HG02943 (cell line): Measurements from ENCODE around the gene LPIN3.

ENCODE experiments used
- ATAC-seq: cut with Tn5 transposase; IDR thresholded peaks from one replicate; pipeline ENCODE4 v1.9.1; 2021; ENCODE audit warnings: mild to moderate bottlenecking, low read depth, moderate library complexity; ENCODE audit not compliant: unreplicated experiment

LPIN3 gene

DNA sequence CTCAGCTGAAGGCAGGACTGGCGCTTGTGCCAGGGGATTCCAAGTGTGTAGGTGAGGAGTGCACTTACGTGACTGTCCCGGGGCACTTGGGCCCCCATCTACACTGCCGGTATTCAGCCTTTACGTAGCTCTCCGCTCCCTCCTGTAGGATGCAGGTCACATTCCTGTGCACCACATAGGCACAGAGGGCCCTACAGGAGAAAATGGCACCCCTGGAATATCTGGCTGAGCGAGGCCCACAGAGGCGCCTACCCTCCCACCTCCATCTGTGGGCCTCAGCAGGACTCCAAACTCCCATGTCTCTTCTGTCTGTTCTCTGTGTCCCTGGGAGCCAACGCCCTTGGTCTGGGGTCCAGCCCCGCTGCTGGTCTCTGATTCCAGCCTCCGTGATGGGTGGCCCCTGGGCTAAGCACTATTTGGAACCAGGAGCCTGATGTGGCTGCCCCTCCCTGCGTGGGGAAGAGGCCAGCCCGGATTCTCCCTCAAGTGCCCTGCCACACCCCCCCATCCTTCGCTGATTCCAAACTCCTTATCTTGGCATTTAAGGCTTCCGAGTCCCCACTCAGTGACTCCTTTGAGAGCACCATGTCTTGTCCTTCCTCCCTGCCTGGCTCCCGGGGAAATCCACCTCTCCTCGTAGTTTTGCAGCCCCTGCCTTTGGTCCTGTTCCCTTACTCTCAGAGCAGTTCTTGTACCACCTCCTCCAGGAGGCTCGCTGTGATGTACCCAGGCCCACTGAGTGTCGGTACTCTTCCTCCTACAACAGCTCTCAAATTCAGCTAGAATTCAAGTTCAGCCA, 24.5 kb downstream of the LPIN3 start:
- no peak for ATAC-seq

DNA sequence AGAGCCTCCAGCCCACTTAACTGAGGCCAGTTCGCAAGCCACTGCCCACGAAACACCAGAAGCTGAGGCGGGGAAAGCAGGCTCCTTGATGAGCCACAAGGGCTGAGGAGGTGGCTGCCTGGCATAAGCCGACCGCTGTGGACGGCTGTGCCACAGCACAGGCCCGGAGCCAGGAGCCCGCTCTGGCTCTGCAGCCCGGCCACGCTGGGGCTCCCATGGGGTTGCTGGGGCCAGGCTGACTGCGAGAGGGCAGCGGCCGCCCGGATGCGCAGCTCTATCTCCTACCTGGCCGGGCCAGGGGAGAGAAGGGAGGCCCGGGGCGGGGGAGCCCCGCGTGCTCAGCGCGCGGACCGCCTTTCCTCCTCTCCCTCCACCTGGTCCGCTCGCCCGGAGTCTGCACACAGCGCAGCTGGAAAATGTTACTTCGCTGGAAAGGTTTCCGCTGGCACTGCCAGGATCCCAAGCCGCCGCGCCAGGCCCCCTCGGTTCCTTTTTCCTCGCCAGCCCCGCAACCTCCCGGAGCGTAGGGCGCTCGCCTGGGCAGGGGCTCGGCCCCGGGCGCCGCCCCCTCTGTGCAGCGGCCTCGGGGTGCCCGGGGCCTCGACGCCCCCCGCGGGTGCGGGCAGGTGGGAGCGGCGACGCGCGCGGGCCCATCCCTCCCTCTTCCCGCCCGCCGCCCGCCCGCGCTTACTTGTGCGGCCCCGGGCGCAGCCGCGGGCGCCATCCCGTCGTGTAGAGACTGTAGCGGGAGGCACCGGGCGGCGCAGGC, 25.3 kb downstream of the LPIN3 start:
- ATAC-seq = no peak

DNA sequence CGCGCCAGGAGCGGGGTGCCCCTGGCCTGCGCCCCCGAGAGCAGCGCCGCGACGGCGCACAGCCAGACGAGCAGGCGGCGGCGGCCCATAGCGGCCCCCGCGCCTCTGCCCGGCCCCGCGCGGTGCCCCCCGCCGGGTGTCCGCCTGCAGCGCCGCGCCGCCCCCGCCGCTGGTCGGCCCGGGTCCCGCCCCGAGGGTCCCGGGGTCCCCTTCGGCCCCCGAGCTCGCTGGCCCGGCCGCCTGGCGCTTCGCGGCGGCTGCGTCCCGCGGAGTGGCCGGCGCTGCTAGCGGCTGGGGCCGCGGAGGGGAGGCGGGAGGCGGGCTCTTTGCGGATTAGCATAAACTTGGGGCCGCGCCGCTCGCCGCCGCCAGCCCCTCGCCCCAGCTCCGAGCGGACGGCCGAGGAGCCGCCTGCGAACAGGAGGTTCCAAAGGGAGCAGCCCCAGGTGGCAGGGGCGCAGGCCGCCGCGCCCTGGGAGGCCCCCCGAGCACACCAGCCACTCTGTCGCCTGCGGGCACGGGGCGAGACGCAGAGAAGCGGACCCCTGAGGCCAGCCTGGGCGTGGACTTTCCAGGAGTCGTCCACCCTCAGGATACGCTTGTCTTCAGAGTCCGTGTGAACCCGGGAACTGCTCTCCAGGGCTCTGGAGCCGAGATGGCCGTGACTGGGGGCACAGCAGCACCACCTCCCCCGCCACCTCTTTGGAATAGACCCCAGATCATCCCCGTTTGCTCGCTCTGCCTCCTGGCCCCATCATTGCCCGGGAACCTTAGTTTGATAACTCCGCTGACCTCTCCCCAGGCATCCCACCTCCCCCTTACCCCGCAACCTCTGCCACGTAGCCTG, 26.1 kb downstream of the LPIN3 start, which contains the start of gene EMILIN3:
Gene EMILIN3 (minus strand): TSS at position 273 of the 847 bp plus-strand sequence. CDS start 184 bp downstream, at position 89.
- ATAC-seq = no peak

DNA sequence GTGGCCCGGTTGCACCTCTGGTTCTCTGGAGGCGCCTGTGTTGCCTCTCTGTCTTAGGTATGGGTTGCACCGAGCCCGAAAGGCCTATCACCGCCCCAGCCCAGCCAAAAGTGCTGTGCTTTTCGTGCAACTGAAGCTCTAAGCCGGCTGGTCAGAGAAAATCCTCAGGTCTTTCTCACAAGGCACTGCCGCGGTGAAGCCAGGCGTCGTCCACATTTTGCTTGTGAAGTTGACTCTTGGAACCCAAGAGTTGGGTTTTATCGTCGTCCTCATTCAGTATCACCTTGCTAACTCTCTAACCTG, 26.7 kb downstream of the LPIN3 start:
- no peak for ATAC-seq

DNA sequence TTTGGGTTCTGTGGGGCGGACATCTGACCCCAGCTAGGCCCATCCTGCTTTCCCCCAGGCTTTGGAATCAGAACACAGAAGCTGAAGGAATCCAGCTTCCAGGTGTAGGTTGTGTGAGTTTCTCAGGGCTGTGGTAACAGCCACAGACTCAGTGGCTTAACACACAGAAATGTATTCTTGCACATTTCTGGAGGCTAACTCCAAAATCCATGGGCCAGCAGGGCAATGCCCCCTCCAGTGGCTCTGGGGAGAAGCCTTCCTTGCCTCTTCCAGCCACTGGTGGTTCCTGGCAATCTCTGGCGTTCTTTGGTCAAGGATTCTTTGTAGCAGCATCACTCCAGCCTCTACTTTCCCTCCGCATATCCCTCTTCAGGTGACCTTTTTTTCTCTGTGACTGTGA, 27.3 kb downstream of the LPIN3 start:
- no peak for ATAC-seq

DNA sequence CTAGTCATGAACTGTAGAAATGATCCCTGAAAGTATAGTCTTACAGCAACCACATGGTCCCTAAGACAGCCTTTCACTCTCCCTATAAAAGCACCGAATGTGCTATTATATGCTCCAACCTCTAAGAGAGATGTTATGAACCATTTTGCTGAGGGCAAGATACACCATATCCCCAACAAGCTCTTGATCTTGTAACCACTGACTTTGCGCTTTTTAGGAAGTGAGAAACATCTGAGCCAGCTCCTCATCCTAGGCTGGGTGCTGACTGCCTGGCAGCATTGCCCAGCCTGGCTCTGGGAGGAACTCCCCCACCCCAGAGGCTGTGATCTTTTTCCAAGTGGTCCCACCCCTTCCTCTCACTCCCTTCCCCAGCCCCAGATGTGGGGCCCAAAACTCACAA, 29.1 kb downstream of the LPIN3 start:
- no peak for ATAC-seq

DNA sequence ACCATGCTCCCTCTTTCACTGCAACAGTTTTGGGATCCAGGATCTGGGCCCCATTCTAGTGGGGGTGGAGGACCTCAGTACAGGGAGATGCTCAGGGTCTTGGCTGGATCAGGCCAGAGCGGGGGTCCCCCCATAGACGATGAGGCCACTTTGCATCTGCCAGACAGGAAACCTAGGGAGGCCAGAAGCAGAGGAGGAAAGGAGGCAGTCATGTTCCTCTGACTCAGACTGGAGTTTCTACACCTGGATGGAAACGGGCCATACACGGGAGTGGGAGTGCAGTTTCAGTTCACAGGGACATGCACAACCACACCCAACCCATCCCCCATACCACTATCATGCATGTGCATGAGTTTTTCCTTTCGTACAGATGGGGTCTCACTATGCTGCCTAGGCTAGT, 29.6 kb downstream of the LPIN3 start:
- no peak for ATAC-seq

DNA sequence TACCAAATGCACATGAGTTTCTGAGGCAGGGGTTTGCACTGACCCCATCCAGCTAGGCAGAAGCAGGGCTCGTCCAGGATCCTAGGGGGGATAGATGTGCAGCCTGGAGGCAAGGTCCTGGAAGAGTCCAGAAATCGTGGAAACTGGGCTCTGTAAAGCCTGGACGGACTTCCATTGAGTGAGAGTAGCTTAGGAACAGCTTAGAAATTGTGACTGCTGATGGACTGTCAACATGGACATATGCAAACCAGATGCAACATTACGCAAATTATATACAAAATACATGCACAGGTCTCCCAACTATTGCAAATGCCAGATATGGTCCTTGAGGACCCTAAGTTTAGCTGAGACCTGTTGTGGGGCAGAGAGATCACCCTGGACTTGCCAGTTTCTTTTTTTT, 30.8 kb downstream of the LPIN3 start:
- ATAC-seq = no peak

DNA sequence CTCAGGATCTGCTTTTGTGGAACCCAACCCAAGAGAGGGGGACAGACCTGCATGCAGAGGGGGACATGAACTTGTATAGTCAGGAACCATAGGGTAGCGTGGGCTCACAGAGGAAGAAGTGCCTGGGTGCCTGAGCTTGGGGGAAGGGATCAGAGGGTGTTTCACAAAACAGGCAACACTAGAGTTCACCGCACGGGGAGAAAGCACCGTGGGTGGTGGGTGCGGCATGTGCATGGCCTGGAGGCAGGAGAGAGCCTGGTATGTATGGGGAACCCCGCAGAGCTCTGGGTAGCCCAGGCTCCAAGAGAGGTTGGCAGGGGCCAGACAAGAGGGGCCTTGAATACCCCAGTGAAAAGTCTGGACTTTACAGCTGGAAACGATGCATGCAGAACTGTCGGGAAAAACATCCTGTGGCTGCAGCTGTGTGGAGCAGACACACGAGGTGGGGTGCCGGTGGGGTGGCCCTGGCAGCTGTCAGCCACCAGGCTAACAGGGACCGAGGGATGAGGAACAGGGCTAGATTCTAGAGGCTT, 32.7 kb downstream of the LPIN3 start:
- ATAC-seq = no peak

DNA sequence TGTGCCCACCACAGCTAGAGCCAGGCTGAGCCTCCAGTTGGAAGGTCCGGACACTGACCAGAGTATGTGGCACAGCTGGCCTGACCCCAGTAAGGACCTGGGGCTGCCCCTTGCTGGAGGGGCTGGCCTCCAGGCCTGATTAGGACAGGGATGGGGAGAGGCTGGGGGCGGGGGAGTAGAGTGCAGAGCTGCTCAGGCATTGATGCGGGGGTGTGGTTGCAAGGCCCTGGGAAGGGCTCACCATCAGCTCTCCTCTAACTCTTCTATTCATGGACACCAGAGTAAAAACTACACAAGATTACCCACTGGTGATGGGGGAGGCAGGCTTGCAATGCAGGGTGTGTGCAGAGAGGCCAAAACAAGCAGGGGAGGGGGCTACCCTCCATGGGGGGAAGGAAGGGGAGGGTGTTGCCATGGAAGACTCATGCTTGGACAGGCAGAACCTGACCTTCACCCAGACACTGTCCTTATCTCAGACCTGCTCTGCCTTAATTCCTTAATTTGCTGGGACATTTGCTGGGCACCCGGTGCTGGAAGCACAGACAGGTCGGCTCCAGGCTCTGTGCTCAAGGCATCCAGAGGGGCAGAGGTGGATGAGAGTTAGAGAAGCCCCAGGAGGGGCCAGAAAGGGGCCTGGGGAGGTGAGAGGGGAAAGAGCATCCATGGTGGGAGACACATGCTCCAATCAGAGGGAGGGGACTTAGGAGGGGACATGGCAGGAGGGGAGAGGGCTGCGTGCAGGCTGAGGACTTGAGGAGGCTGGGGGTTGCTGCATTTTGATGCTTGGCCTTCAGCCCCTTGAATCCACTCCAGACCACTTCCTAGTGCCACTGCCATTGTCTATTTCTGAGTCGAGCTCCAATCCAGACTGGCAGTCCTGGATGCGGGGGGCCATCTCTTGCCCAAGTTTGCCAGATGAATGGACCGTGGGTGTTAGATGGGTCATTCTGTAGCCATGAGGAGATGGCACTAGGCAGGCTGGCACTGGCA, 33.6 kb downstream of the LPIN3 start:
- no peak for ATAC-seq

DNA sequence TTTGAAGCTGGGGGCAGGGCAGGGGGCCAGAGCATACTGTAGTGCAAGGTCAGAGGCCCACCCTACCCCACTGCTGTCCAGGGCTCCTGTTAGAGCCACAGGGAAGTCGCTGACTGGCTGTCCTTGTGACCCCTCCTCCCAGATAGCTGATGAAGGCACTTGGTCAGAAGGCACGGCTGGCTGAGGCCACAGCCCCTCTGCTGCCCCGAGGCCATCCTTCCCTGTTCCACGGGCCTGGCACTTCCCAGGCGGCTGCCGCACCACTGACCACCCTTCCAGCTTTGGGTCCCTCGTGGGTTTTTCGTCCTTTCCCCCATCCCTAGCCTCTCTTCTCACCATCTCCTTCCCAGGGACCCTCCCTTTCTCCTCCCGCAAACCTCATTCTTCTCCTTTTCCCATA, 35.2 kb downstream of the LPIN3 start:
- ATAC-seq = no peak

DNA sequence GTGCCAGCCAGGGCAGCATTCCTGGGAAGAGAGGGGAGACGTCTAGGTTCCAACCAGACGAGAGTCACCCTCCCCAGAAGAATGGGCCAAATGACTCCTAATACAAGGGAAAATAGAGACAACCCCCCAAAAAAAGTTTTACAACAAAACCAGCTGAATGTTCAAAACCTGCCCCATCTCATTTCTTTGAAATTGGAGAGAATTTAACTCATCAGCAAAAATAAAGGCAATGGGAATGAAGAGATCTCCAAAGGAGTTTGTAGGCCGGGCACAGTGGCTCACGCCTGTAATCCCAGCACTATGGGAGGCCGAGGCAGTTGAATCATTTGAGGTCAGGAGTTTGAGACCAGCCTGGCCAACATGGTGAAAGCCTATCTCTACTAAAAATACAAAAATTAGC, 35.7 kb downstream of the LPIN3 start:
- no peak for ATAC-seq

DNA sequence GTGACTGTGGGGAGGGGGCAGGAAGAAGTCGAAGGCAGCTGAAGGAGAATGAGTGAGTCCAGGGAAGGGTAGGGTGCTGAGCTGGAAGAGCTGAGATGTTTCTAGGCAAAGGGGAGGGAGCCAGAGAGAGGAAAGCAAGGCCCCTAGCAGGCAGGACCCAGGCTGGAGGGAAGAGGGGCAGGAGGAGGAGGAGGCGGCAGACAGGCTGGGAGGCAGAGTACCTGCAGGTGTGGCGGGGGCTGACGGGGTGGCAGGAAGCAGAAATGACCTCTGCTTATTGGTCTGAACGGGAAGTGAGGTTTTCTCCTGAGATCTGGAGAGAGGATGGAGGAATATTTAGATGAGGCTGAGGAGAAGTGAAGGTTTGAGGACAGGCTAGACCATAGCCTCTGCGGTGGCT, 36.7 kb downstream of the LPIN3 start:
- ATAC-seq = no peak

DNA sequence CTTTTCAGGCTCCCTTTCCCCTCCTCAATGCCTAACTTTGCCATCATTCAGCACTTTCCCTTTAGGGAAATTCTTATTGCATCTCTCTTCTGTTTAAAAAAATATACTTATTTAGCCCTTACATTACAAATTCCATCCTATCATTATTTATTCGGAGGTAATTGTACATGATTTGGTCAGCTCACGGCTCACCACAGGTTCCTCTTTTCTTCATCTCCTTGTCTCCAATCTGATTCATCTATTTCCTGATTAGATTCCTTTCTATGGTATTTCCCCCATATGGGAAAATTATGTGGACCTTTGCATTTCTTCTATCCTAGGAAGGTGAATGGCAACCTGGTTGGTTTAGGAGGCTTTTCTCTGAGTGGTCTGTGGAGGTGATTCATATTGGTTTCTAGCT, 38.9 kb downstream of the LPIN3 start:
- ATAC-seq = no peak

DNA sequence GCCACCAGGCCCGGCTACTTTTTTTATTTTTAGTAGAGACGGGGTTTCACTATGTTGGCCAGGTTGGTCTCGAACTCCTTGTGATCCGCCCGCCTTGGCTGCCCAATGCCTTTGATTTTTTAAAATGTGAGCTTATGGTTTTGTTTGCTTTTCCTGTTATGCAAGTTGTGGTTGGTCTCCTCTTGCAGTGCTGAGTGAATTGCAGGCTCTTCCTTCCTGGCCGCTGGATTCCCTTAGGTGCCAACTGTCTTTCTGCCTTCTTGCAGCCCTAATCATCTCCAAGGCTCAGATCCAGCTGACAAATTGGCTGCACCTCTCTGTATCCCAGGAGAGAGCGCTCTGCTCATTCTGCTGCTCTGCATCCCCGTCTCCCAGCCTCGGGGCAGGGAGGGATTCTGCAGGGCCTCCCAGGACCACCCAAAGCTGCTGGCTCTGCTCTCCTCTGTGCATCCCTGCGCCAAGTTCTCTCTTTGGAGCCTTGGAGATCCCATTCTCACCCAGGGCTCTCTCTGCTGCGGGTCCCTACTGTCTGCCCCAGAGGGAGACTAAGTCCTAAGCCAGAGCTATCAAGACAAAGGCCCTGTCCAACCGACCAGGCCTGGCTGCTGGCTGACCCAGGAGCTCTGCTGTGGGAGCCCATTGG, 40.1 kb downstream of the LPIN3 start:
- no peak for ATAC-seq

DNA sequence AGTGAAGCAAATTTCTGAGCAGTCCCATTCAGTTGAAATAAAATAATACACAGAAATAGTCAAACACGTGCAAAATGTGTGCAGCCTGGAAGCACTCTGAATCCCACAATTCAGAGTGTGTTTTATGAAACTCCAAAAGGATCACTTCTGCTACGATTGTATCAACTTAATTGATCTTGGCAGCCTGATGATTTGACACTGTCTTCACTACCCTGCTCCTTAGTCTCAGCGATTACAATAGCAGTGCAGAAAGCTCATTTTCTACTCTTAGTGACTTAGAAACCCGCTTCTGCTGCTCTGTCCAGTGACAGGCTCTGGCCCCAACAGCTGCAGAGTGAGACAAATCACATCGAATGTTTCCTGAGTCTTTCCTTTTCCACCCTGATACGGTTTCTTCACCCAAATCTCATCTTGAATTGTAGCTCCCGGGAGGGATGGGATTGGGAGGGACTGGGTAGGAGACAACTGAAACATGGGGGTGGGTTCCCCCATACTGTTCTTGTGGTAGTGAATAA, 42.2 kb downstream of the LPIN3 start:
- ATAC-seq = no peak

DNA sequence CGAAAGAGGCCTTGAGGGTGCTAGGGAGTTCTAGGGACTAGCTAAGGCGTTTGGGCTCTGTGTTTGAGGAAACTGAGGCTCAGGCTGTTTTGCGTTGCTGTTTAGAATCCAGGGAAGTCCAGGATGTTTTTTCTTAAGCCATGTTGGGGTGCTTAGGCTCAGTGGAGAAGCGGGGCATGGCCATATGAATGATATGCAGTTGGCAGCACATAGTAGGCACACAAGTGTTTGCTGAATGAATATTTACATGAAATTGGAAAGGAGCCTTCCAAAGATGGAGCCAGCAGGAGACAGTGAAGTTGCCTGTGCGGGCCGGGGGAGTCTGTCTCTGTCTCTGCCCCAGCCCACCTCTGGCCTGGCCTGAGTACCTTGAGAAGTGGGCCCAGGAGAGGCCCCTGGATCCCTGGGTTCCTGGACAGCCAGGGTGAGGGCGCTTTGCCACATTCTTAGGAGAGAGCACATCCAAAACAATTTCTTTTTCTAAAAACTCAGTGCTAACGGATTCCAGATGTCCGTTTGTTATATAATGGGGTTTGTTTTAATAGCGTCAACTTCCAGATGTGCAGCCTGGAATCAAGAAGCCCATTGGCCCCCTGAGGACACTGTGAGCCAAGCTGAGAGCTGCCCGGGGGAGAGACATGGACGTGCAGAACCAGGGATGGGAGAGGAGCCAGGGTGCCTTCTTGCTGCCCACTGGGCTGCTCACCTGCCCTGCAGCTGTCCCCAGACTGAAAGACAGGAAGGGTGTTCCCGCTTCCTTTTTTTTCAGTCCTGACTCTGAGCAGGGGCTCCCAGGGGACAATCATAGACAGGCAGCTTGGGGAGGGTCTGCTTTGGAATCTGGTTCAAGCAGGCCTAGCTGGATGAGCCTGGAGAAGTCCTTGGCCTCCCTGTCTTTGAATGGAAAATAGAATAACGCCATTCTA, 46.1 kb downstream of the LPIN3 start:
- no peak for ATAC-seq

DNA sequence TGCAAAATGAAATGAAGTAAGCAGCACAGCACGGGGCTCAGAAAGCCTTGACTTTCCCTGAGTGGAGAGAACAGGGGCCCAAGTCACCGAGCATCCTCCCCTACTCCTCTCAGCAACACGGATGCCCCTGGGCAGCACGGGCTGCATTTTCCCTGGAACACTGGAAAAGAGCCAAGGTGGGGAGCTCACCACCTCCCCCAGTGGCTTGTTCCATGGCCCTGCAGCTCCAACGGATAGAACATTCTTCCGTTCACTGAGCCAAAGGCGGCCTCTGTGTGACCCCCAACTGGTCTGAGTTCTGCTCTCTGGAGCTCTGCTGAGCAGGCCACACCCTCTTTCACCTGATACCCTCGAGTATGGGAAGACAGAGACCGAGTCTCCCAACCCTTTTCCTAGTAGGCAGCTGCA, 46.8 kb downstream of the LPIN3 start:
- no peak for ATAC-seq
